ENCODE data around the gene SEC61G.

DNA sequence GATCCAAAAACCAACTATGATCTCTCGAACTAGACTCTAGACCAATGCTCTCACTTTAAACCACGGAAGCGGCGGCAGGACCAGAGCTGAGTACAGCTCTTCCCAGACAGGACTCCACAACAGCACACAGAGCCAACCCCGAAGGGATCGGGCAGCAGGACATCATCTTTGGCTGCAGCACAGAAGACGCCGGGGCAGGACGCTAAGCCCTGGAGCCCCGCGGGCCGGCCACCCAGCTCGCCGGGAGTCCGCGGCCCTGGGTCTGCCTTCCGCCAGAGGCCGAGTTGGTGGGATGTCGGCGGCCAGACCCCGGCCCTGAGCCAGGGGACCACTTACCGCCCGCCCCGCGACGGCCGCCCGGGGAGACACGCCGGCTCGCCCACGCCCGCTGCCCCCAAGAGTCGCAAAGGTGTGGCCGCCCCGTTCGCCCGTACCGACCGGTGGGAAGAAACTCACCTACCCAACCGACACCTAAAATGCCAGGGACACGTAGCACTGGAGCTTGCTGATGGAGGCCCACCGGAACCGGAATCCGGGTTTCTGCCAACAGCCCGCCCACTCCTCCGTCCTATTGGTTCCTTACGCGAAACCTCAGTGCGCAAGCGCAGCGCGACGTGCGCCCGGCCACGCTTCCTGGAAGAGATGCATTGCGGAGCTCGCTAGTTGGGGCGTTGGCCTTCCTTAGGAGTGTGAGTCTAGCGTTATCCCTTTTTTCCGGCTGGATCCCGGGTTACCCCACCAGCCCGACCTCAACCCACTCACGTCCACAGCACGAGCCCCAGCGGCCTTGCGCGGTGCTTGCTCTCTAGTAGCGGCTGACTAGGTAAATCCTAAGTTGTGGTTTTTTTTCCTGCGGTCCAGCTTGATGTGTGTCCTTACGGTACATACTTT, at the start of gene SEC61G:
- TF ChIP-seq CTCF (conservative IDR thresholded peaks at IDR 0.05; ENCODE audit: low read length), result no peak
- TF ChIP-seq EZH2phosphoT487 (IDR thresholded peaks at IDR 0.05; ENCODE audit: borderline replicate concordance), result no peak

All from Loucy (cell line).